Suprapubic skin (tissue), 4 donors: ENCODE measurements around the gene RAB35. TPM values are rescaled to one million over a fixed set of nuclear protein-coding genes. Genes with fewer than 3 reads are reported as not detected.

ENCODE experiments used
- DNase-seq, 2 donors: peaks; one replicate each; pipeline ENCODE4 v3.0.0-alpha.2; 2019; ENCODE audit warnings: low spot score in 2 of 2
- H3K27ac ChIP-seq: fragments of 200-600 bp; sonication (generic); one replicate; pipeline ENCODE4 v1.5.1; 2019
- H3K27me3 ChIP-seq: fragments of 200-600 bp; sonication (generic); one replicate; pipeline ENCODE4 v1.5.1; 2019
- H3K36me3 ChIP-seq: fragments of 200-600 bp; sonication (generic); one replicate; pipeline ENCODE4 v1.5.1; 2019
- H3K4me1 ChIP-seq: fragments of 200-600 bp; sonication (generic); one replicate; pipeline ENCODE4 v1.5.1; 2019
- H3K4me3 ChIP-seq: fragments of 200-600 bp; sonication (generic); one replicate; pipeline ENCODE4 v1.5.1; 2019; ENCODE audit warnings: mild to moderate bottlenecking
- H3K9me3 ChIP-seq: fragments of 200-600 bp; sonication (generic); one replicate; pipeline ENCODE4 v1.5.1; 2019
- CTCF ChIP-seq, 2 donors: fragments of 200-600 bp in 1 of 2; fragments of 450-650 bp in 1 of 2; sonication (generic) in 1 of 2; IDR thresholded peaks; one replicate each; pipeline ENCODE4 v1.5.1; 2016 to 2019; ENCODE audit warnings: antibody characterized with exemption in 2 of 2, mild to moderate bottlenecking in 1 of 2, moderate library complexity in 1 of 2
- EP300 ChIP-seq: sonication (generic); formaldehyde crosslinking; IDR thresholded peaks from one replicate; pipeline ENCODE4 v1.6.1; 2017; ENCODE audit warnings: antibody characterized with exemption
- POLR2A ChIP-seq, 2 donors: fragments of 450-650 bp; IDR thresholded peaks; one replicate each; pipeline ENCODE4 v1.6.1; 2017; ENCODE audit warnings: antibody characterized with exemption in 2 of 2, mild to moderate bottlenecking in 2 of 2, moderate library complexity in 2 of 2
- POLR2AphosphoS5 ChIP-seq, 3 donors: sonication (generic); formaldehyde crosslinking; IDR thresholded peaks; one replicate each; pipeline ENCODE4 v1.6.1; 2017; ENCODE audit warnings: antibody characterized with exemption in 3 of 3
- WGBS: methylation state at CpG from one replicate; pipeline ENCODE4 v1.1.5; 2018; 5-methylcytosine and 5-hydroxymethylcytosine counted together
- total RNA-seq, 4 donors: library from RNA; depleted of rRNA; stranded (reverse); fragments of >200 nt; gene quantifications; one replicate each; pipeline ENCODE4 v1.1.0, GENCODE V29; 2016

RAB35 gene
- total RNA-seq, 4 donors from 2014 or later: 30.0 to 39.6 (median 33.1) TPM

DNA sequence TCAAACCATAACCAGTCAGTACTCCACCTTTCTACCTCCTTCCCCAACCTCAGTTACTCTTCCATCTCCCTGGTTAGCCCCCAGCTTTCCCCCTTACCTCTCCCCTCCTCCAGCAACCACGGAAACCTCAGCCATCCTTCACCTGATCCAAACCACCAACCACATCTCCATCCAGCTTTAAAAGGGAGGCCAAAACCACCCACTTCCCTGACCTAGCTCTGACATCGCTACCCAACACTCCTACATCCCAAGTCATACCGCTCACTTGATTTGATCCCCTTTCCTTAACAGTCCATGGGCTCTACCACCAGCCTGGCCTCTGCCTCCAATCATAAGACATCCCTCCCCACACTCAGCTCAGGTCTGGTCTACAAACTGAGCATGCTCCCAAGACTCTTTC lies 1.5 kb downstream of the RAB35 start:
- 69% methylated on average over 3 of the region's 3 CpGs for WGBS
- Histone ChIP-seq H3K4me3 (peak overlapping the region; percentile 93), H3K27me3 (no peaks in the 10 kb centered on the region), H3K9me3 (no peaks in the 10 kb centered on the region), H3K4me1 (peaks cover 66% of the 10 kb centered on the region), H3K27ac (no peak overlapping the region), H3K36me3 (peaks cover 4% of the 10 kb centered on the region)
- DNase-seq: no peak
- TF ChIP-seq CTCF (IDR thresholded peaks at IDR 0.05): no peak

DNA sequence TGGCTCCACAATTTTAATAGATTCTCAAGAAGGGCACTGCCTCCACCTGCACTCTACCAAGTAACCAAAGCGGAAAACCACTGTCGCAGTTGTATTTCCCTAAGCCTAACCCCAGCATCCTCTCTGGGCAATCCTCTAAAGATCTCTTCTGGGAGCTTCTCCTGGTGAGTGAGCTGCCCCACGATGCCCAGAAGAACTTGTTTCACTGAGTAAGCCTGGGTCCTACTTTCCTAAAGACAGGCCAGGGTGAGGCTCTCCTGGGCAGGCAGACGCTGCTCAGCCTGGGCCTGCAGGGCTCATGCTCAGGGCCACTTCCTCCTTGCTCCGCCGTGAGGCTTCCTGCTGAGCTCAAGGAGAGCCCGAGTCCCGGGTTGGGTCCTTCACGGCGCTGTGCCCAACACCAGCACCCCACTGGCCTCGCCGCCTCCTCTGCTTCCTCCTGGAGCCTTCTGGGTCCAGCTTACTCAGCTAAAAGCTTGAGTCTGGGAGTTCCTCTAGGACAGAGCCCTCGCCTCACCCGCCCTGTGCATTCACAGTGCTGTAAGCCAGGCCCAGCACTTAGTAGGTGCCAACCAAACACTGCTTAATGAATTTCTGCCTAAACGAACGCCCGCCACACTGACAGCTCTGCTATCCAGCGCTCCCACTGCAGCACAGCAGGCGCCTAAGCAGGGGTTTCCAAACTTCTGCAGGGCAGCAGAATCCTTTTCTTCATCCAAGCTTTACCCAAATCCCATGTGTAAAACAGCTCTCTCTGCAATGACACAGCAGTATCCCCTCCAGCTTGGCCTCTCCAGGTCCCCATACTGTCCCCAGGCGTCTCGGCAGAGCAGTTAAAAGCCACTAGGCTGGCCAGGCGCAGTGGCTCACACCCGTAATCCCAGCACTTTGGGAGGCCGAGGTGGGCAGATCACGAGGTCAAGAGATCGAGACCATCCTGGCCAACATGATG lies 5.7 kb downstream of the RAB35 start:
- H3K9me3 ChIP-seq: no peaks in the 10 kb centered on the region
- DNase-seq: no peak
- no peak overlapping the region for H3K4me3 ChIP-seq

GRCh38 chr12:120109570-120110267 lies 6.8 kb downstream of the RAB35 start:
- Histone ChIP-seq H3K27me3 (no peaks in the 10 kb centered on the region), H3K36me3 (peaks cover 20% of the 10 kb centered on the region), H3K9me3 (no peaks in the 10 kb centered on the region), H3K27ac (no peak overlapping the region), H3K4me1 (peaks cover 37% of the 10 kb centered on the region), H3K4me3 (no peak overlapping the region)
- whole genome bisulfite sequencing: 86% methylated on average over 9 of the region's 10 CpGs
- no peak for TF ChIP-seq POLR2A (IDR thresholded peaks at IDR 0.05)
- no peak for TF ChIP-seq POLR2AphosphoS5 (IDR thresholded peaks at IDR 0.05)
- TF ChIP-seq CTCF (IDR thresholded peaks at IDR 0.05): no peak
- TF ChIP-seq EP300: no peak
- DNase-seq: no peak

More for the DNA sequence above, 5.7 kb downstream of the RAB35 start:
- no peak for TF ChIP-seq POLR2A (IDR thresholded peaks at IDR 0.05)
- TF ChIP-seq CTCF (IDR thresholded peaks at IDR 0.05): no peak
- no peak for TF ChIP-seq EP300
- no peak for TF ChIP-seq POLR2AphosphoS5 (IDR thresholded peaks at IDR 0.05)
- Histone ChIP-seq H3K27ac (peak overlapping the region; percentile 5), H3K4me1 (peaks cover 47% of the 10 kb centered on the region), H3K36me3 (peaks cover 16% of the 10 kb centered on the region), H3K27me3 (no peaks in the 10 kb centered on the region)
- 72% methylated on average over 19 of the region's 26 CpGs for WGBS

DNA sequence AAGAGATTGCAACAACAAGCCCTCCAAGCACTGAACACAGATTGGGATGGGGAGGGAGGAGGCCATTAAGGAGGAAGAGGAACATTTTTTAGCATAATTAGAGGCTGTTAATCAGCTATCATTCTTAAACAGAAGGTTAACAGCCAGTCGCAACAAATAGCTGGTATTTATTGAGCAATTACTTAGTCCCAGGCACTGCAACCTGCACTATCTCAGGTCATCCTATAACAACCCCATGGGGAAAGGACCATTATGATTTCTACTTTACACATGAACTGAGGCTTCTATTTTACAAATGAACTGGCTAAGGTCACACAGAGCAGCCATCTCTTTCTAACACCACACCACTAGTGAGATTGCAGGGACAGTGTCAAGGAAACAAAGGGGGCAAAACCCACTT lies 10.4 kb downstream of the RAB35 start:
- Histone ChIP-seq H3K27me3 (no peaks in the 10 kb centered on the region), H3K9me3 (no peaks in the 10 kb centered on the region), H3K36me3 (peaks cover 33% of the 10 kb centered on the region), H3K4me3 (no peak overlapping the region), H3K4me1 (peaks cover 52% of the 10 kb centered on the region), H3K27ac (no peak overlapping the region)
- TF ChIP-seq POLR2A (IDR thresholded peaks at IDR 0.05) (no peak), CTCF (IDR thresholded peaks at IDR 0.05) (no peak), POLR2AphosphoS5 (IDR thresholded peaks at IDR 0.05) (no peak), EP300 (no peak)
- DNase-seq: no peak
- 77% methylated on average over 1 of the region's 1 CpG for WGBS

GRCh38 chr12:120103371-120103770 lies 13.2 kb downstream of the RAB35 start:
- Histone ChIP-seq H3K4me1 (peaks cover 55% of the 10 kb centered on the region), H3K9me3 (no peaks in the 10 kb centered on the region), H3K4me3 (no peak overlapping the region), H3K36me3 (peaks cover 44% of the 10 kb centered on the region), H3K27me3 (no peaks in the 10 kb centered on the region), H3K27ac (no peak overlapping the region)
- TF ChIP-seq EP300 (no peak), POLR2A (IDR thresholded peaks at IDR 0.05) (no peak), POLR2AphosphoS5 (IDR thresholded peaks at IDR 0.05) (no peak), CTCF (IDR thresholded peaks at IDR 0.05) (no peak)
- 80% methylated on average over 1 of the region's 13 CpGs for WGBS
- DNase-seq: no peak
